Measurements from ENCODE around the gene PLXNA4.

DNA sequence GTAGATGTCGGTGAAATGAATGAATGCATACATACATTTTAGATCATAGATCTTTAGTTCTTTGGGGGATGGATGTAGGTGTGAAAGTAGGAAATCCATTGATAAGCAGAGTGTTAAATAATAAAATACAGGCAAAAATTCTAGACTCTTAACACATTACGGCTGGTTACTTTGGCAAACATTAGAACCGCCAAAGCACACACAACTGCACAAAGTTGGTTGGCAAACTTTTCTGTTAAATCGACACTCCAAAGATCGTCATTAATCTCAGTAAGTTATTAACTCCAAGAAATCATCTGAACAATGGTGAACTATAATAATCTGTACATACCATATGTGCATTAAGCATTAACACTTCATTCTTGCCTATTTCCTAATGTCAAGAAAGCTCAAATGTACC lies 231.2 kb downstream of the PLXNA4 start:
- TF ChIP-seq, protein P1, sequence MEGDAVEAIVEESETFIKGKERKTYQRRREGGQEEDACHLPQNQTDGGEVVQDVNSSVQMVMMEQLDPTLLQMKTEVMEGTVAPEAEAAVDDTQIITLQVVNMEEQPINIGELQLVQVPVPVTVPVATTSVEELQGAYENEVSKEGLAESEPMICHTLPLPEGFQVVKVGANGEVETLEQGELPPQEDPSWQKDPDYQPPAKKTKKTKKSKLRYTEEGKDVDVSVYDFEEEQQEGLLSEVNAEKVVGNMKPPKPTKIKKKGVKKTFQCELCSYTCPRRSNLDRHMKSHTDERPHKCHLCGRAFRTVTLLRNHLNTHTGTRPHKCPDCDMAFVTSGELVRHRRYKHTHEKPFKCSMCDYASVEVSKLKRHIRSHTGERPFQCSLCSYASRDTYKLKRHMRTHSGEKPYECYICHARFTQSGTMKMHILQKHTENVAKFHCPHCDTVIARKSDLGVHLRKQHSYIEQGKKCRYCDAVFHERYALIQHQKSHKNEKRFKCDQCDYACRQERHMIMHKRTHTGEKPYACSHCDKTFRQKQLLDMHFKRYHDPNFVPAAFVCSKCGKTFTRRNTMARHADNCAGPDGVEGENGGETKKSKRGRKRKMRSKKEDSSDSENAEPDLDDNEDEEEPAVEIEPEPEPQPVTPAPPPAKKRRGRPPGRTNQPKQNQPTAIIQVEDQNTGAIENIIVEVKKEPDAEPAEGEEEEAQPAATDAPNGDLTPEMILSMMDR (IDR thresholded peaks at IDR 0.05 in 8 of 11, conservative IDR thresholded peaks at IDR 0.05 in 3 of 11) = no peak
- no peak for TF ChIP-seq POLR2A (IDR thresholded peaks at IDR 0.05)
